Central memory CD8-positive, alpha-beta T cell (primary cell): ENCODE measurements around the gene CD81.

Experiments used
- ATAC-seq: fragments of 150-1000 bp; cut with Tn5 transposase; replicated peaks from 2 replicates; pipeline ENCODE4 v1.10.0; 2022; ENCODE audit warnings: mild to moderate bottlenecking, moderate FRiP score, moderate number of reproducible peaks; ENCODE audit not compliant: poor library complexity, severe bottlenecking; ENCODE audit errors: extremely low read depth
- DNase-seq, 2 donors: peaks; one replicate each; pipeline ENCODE4 v3.0.0; 2021; ENCODE audit warnings: low spot score in 2 of 2
- H3K27ac Mint-ChIP-seq: one replicate; pipeline ENCODE4 v1.8.0; 2022; ENCODE audit warnings: low read depth, mild to moderate bottlenecking, moderate library complexity, mixed read lengths
- H3K27me3 Mint-ChIP-seq: one replicate; pipeline ENCODE4 v1.8.0; 2022; ENCODE audit warnings: mixed read lengths
- H3K36me3 Mint-ChIP-seq: one replicate; pipeline ENCODE4 v1.8.0; 2022; ENCODE audit warnings: mild to moderate bottlenecking, moderate library complexity, mixed read lengths; ENCODE audit not compliant: insufficient read depth
- H3K4me1 Mint-ChIP-seq: one replicate; pipeline ENCODE4 v1.8.0; 2022; ENCODE audit warnings: mixed read lengths
- H3K4me3 Mint-ChIP-seq: one replicate; pipeline ENCODE4 v1.8.0; 2022; ENCODE audit warnings: mild to moderate bottlenecking, moderate library complexity, mixed read lengths
- H3K9me3 Mint-ChIP-seq: one replicate; pipeline ENCODE4 v1.8.0; 2022; ENCODE audit warnings: mixed read lengths

Gene CD81

GRCh38 chr11:2400069-2400761 is 23.1 kb downstream of the CD81 start, which contains the start of gene TSSC4:
Gene TSSC4, plus strand, starts transcription at chr11:2400750. Its CDS starts 1,884 bp downstream, at chr11:2402634.
- DNase-seq (peak; percentile 99 to 100), ATAC-seq (peak; percentile 87)
- Mint-ChIP-seq H3K4me1 (peaks cover 13% of the 10 kb centered on the region), H3K27me3 (no peaks in the 10 kb centered on the region), H3K4me3 (peak within 1 kb of the TSS; percentile 94), H3K9me3 (no peaks in the 10 kb centered on the region), H3K27ac (peak within 1 kb of the TSS; percentile 96), H3K36me3 (peaks cover 38% of the 10 kb centered on the region)

GRCh38 chr11:2400762-2401435 is 23.8 kb downstream of the CD81 start:
- Mint-ChIP-seq H3K36me3 (peaks cover 37% of the 10 kb centered on the region), H3K4me3 (peak overlapping the region; percentile 94), H3K9me3 (no peaks in the 10 kb centered on the region), H3K27me3 (no peaks in the 10 kb centered on the region), H3K27ac (peak overlapping the region; percentile 96), H3K4me1 (peaks cover 13% of the 10 kb centered on the region)
- ATAC-seq (no peak), DNase-seq (no peak)

GRCh38 chr11:2401436-2401984 is 24.4 kb downstream of the CD81 start:
- peaks cover 34% of the 10 kb centered on the region for H3K36me3 Mint-ChIP-seq
- no peaks in the 10 kb centered on the region for H3K27me3 Mint-ChIP-seq
- peaks cover 13% of the 10 kb centered on the region for H3K4me1 Mint-ChIP-seq
- no peaks in the 10 kb centered on the region for H3K9me3 Mint-ChIP-seq
- ATAC-seq (no peak), DNase-seq (no peak)
- no peak overlapping the region for H3K27ac Mint-ChIP-seq
- peak overlapping the region; percentile 94 for H3K4me3 Mint-ChIP-seq

GRCh38 chr11:2402106-2402505 is 25.0 kb downstream of the CD81 start:
- DNase-seq (no peak), ATAC-seq (no peak)
- peaks cover 13% of the 10 kb centered on the region for H3K4me1 Mint-ChIP-seq
- H3K27me3 Mint-ChIP-seq = no peaks in the 10 kb centered on the region
- peaks cover 31% of the 10 kb centered on the region for H3K36me3 Mint-ChIP-seq
- no peak overlapping the region for H3K27ac Mint-ChIP-seq
- H3K9me3 Mint-ChIP-seq = no peaks in the 10 kb centered on the region
- H3K4me3 Mint-ChIP-seq = peak overlapping the region; percentile 94

GRCh38 chr11:2402890-2403645 is 26.0 kb downstream of the CD81 start:
- DNase-seq = no peak
- Mint-ChIP-seq H3K4me1 (peaks cover 13% of the 10 kb centered on the region), H3K4me3 (peak overlapping the region; percentile 18), H3K27ac (no peak overlapping the region), H3K9me3 (no peaks in the 10 kb centered on the region), H3K27me3 (no peaks in the 10 kb centered on the region), H3K36me3 (peaks cover 26% of the 10 kb centered on the region)
- ATAC-seq = no peak

- no peak overlapping the region for H3K4me3 Mint-ChIP-seq
- H3K36me3 Mint-ChIP-seq = peaks cover 23% of the 10 kb centered on the region
- no peaks in the 10 kb centered on the region for H3K27me3 Mint-ChIP-seq
- no peaks in the 10 kb centered on the region for H3K9me3 Mint-ChIP-seq
- ATAC-seq (no peak), DNase-seq (no peak)
- H3K4me1 Mint-ChIP-seq = peaks cover 6% of the 10 kb centered on the region
- no peak overlapping the region for H3K27ac Mint-ChIP-seq
These were observed 27.7 kb downstream of the CD81 start for GRCh38 chr11:2404735-2405196.

GRCh38 chr11:2406451-2406850 is 29.3 kb downstream of the CD81 start:
- Mint-ChIP-seq H3K27me3 (no peaks in the 10 kb centered on the region), H3K4me3 (no peak overlapping the region), H3K4me1 (peaks cover 2% of the 10 kb centered on the region), H3K27ac (no peak overlapping the region), H3K9me3 (no peaks in the 10 kb centered on the region), H3K36me3 (peaks cover 14% of the 10 kb centered on the region)
- DNase-seq (no peak), ATAC-seq (no peak)

- H3K36me3 Mint-ChIP-seq = peaks cover 12% of the 10 kb centered on the region
- no peaks in the 10 kb centered on the region for H3K4me1 Mint-ChIP-seq
- no peaks in the 10 kb centered on the region for H3K27me3 Mint-ChIP-seq
- H3K4me3 Mint-ChIP-seq = no peak overlapping the region
- H3K27ac Mint-ChIP-seq = no peak overlapping the region
- DNase-seq = no peak
- no peaks in the 10 kb centered on the region for H3K9me3 Mint-ChIP-seq
- ATAC-seq = no peak
These were observed 29.8 kb downstream of the CD81 start for GRCh38 chr11:2406878-2407410.

GRCh38 chr11:2408671-2409070 is 31.6 kb downstream of the CD81 start:
- H3K36me3 Mint-ChIP-seq = peaks cover 6% of the 10 kb centered on the region
- ATAC-seq = no peak
- H3K4me3 Mint-ChIP-seq = no peak overlapping the region
- H3K27ac Mint-ChIP-seq = no peak overlapping the region
- DNase-seq = no peak
- H3K9me3 Mint-ChIP-seq = no peaks in the 10 kb centered on the region
- H3K27me3 Mint-ChIP-seq = no peaks in the 10 kb centered on the region
- no peaks in the 10 kb centered on the region for H3K4me1 Mint-ChIP-seq

- DNase-seq (no peak), ATAC-seq (no peak)
- no peaks in the 10 kb centered on the region for H3K27me3 Mint-ChIP-seq
- H3K9me3 Mint-ChIP-seq = no peaks in the 10 kb centered on the region
- no peak overlapping the region for H3K27ac Mint-ChIP-seq
- H3K4me1 Mint-ChIP-seq = no peaks in the 10 kb centered on the region
- H3K4me3 Mint-ChIP-seq = no peak overlapping the region
- peaks cover 4% of the 10 kb centered on the region for H3K36me3 Mint-ChIP-seq
These were observed 32.0 kb downstream of the CD81 start for GRCh38 chr11:2409126-2409525.

GRCh38 chr11:2409611-2410468 is 32.7 kb downstream of the CD81 start:
- Mint-ChIP-seq H3K4me3 (no peak overlapping the region), H3K4me1 (no peaks in the 10 kb centered on the region), H3K36me3 (peaks cover 4% of the 10 kb centered on the region), H3K27ac (no peak overlapping the region), H3K27me3 (no peaks in the 10 kb centered on the region), H3K9me3 (no peaks in the 10 kb centered on the region)
- DNase-seq (no peak), ATAC-seq (no peak)
